Measurements from ENCODE around the gene ADGRA1.

The ADGRA1 gene

DNA sequence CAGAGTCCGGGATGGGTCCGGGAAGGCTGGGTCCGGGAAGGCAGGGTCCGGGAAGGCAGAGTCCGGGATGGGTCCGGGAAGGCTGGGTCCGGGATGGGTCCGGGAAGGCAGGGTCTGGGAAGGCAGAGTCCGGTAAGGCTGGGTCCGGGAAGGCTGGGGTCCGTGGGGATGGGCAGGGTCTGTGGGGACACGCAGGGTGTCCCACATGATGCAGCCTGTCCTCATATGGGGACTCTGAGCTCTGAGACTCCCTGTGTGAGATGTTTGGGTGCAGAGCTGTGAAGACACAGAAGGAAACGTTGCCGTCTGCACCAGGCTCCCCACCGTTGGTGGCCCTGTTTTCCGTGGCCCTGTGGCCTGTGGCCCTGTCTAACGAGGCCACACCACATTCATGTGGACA lies 45.7 kb upstream of the ADGRA1 start:
- no peak overlapping the region for H3K4me3 ChIP-seq (ENCODE audit: low read length)
- DNase-seq (ENCODE audit: low read depth), result no peak
- TF ChIP-seq, protein P1, sequence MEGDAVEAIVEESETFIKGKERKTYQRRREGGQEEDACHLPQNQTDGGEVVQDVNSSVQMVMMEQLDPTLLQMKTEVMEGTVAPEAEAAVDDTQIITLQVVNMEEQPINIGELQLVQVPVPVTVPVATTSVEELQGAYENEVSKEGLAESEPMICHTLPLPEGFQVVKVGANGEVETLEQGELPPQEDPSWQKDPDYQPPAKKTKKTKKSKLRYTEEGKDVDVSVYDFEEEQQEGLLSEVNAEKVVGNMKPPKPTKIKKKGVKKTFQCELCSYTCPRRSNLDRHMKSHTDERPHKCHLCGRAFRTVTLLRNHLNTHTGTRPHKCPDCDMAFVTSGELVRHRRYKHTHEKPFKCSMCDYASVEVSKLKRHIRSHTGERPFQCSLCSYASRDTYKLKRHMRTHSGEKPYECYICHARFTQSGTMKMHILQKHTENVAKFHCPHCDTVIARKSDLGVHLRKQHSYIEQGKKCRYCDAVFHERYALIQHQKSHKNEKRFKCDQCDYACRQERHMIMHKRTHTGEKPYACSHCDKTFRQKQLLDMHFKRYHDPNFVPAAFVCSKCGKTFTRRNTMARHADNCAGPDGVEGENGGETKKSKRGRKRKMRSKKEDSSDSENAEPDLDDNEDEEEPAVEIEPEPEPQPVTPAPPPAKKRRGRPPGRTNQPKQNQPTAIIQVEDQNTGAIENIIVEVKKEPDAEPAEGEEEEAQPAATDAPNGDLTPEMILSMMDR (conservative IDR thresholded peaks at IDR 0.05; ENCODE audit: low read depth, low read length), result no peak

DNA sequence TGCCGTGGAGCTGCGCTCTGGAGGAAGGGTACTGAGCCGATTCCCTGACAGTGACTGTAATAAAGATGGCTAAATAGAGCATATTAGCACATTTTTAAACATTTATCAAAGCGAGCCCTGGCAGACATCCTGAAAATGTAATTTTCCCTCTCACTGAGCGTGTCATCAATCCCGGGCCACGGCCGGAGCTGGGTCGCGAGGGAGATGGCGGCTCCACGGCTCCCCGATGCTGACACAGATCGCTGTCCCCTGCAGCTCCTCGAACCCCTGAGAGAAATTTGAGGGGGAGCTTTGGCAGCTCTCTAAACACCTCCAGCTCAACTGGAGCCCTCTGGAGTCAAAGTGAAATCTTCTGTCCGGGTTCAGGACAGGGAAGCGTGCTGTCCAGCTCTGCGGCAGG lies 44.9 kb upstream of the ADGRA1 start:
- DNase-seq (ENCODE audit: low read depth), result no peak
- no peak overlapping the region for H3K4me3 ChIP-seq (ENCODE audit: low read length)
- TF ChIP-seq, protein P1 (conservative IDR thresholded peaks at IDR 0.05; ENCODE audit: low read depth, low read length), result no peak

DNA sequence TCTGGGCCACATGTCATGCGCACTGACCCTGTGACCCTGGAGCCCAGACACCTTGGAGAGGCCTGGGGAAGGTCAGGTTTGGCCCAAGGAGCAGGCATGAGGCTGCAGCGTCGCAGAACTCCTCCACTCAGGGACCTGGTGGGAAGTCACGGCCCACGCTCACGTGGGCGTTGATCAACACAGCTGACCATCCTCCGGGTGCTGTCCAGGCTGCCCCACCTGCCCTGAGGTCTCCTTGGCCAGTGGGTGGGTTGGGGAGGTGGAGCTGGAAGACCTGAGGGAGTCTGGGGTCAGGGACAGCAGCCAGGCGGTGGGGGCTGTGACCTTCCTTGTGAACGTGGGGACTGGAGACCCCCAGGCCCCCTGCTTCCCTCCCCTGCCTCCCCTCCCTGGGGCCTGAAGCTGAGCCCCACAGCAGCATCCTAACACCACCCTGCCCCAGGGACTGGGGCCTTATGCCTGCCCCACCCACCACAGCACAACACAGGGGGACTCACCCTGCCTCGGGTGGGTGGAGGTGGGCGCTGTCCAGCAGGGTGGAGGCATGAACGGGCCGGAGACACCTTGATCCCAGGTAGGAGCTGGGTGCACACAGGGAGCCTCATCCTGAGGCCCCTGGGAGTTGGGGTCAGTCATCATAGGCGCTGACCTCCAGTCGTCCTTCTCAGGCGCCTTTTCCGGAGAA lies 44.0 kb upstream of the ADGRA1 start:
- DNase-seq (ENCODE audit: low read depth), result no peak
- TF ChIP-seq, protein P1 (conservative IDR thresholded peaks at IDR 0.05; ENCODE audit: low read depth, low read length), result no peak
- no peak overlapping the region for H3K4me3 ChIP-seq (ENCODE audit: low read length)

DNA sequence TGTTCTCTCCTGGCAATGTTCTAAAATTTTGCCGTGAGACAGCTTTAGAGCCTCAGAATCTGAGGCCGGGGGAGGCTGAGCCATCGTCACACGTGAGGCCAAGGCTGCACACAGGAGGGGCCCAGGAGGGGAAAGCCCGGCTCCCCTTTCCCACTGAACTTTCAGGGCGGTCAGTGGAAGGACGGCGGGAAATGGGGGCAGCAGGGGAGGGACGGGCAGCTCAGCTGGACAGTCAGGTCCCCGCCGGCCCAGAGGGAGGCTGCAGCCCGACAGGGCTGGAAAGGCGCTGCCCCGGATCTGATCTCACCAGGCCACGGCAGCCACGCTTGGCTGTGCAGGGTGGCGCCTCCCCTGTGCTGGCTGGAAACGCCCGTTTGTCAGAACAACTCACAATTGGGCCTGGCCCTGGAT lies 43.3 kb upstream of the ADGRA1 start:
- DNase-seq (ENCODE audit: low read depth), result no peak
- TF ChIP-seq, protein P1 (conservative IDR thresholded peaks at IDR 0.05; ENCODE audit: low read depth, low read length), result no peak
- H3K4me3 ChIP-seq (ENCODE audit: low read length), result no peak overlapping the region

DNA sequence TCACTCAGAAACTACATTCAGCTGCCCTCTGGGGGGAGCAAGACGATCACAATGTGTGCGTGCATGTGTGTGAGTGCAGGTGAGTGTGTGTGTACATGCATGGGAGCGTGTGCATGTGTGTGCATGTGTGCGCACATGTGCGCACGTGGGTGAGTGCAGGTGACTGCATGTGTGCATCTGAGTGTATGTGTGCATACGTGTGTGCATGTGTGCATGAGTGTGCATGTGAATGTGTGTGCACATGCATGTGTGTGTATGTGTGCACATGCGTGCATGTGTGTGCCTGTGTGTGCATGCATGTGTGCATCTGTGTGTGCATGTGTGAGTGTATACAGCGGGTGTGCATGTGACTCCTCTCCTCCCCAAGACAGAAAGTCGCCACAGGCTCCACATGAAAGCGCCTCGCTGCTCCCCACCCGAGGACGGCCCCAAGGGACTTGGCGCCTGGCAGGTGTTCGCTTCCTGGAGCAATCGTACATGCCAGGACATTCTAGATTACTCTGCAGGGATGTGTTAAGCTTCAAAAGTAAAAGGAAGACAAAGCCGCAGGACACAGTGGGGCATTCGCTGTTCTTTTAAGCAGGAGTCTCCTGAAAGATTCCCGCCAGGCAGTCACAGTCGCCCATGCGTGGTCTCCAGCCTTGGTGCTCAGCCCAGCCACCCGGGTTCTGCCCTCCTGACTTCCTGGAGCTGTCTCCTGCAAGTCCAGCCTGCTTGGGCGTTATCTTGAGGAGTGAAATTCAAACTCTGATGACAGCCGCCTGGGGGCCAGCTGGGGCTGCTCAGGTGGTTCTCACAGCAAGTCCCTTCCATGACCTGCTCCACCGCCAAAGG lies 42.0 kb upstream of the ADGRA1 start:
- no peak overlapping the region for H3K4me3 ChIP-seq (ENCODE audit: low read length)
- DNase-seq (ENCODE audit: low read depth), result no peak
- TF ChIP-seq, protein P1 (conservative IDR thresholded peaks at IDR 0.05; ENCODE audit: low read depth, low read length), result no peak

DNA sequence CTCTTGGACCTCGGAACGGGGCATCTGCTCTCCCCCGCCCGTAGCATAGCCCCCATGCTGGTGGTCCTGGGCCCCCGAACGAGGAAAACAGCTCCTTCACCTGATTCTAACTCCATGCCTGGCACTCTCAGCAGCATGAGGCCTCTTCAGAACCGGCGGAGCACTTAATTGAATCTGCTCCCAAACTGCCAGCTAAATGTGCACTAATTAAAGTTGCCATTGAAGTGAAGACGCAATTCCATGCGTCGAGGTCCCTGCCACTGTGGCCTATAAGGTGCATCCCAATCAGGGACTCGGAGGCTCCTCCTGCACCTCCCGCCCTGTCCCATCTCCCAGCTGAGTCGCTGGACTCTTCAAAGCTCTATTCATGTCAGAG lies 41.3 kb upstream of the ADGRA1 start:
- H3K4me3 ChIP-seq (ENCODE audit: low read length), result no peak overlapping the region
- no peak for DNase-seq (ENCODE audit: low read depth)
- TF ChIP-seq, protein P1 (conservative IDR thresholded peaks at IDR 0.05; ENCODE audit: low read depth, low read length), result no peak
